ENCODE results near the gene HSPA5. TPM values are rescaled to one million over a fixed set of nuclear protein-coding genes. Genes with fewer than 3 reads are reported as not detected.

The HSPA5 gene
- total RNA-seq, 1 donor from 2014 or later, result 369 TPM

DNA sequence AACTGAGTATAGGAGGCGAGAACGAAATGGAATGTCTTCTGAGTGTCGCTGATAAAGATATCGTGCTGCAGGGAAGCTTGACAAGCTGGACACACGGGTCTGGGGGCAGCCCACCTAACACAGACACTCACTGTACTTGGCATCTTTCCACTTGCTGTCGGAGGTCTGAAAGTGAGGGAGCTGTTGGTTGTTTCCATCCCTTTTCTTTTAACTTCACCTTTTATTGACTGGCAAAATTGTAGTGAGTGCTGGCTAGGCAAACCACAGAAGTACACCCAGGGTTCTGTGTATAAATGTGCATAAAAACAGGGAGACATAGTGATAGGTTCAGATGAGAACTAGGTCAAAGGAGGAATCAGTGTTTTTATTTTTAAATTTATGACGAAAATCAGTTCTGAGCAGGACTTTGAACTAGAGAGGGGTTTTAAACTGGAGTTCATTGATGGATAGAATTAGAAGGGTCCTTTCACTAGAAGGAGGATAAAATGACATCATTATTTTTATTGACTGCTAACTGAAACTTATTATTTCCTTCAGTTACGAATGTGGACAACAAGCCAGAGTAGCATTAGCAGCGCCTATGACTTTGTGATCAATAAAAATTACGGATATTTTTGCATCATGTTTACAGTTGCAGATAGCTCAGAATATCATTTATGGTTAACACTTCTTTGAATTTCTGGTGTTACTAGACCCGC lies 21.3 kb upstream of the HSPA5 start:
- Mint-ChIP-seq H3K4me3 (ENCODE audit: unreplicated experiment) (peak overlapping the region; percentile 98), H3K4me1 (ENCODE audit: low read depth) (peaks cover 37% of the 10 kb centered on the region), H3K36me3 (ENCODE audit: low read depth) (peaks cover 5% of the 10 kb centered on the region), H3K9me3 (ENCODE audit: low read depth) (no peaks in the 10 kb centered on the region), H3K27me3 (ENCODE audit: low read depth) (no peaks in the 10 kb centered on the region), H3K27ac (ENCODE audit: unreplicated experiment) (peak overlapping the region; percentile 94)
- DNase-seq (ENCODE audit: low spot score), result no peak
- TF ChIP-seq CTCF (IDR thresholded peaks at IDR 0.05), result no peak

GRCh38 chr9:125261501-125262293 lies 20.6 kb upstream of the HSPA5 start, which contains the start of gene GAPVD1:
Gene GAPVD1, plus strand, starts transcription at chr9:125261826. Its CDS starts 37,096 bp downstream, at chr9:125298922.
- H3K4me1 Mint-ChIP-seq (ENCODE audit: low read depth), result peaks cover 37% of the 10 kb centered on the region
- H3K27ac Mint-ChIP-seq (ENCODE audit: unreplicated experiment), result peak within 1 kb of the TSS; percentile 94
- H3K9me3 Mint-ChIP-seq (ENCODE audit: low read depth), result no peaks in the 10 kb centered on the region
- peak; percentile 94 for DNase-seq (ENCODE audit: low spot score)
- peaks cover 5% of the 10 kb centered on the region for H3K36me3 Mint-ChIP-seq (ENCODE audit: low read depth)
- peak; percentile 72 for TF ChIP-seq CTCF (IDR thresholded peaks at IDR 0.05)
- H3K27me3 Mint-ChIP-seq (ENCODE audit: low read depth), result no peaks in the 10 kb centered on the region
- H3K4me3 Mint-ChIP-seq (ENCODE audit: unreplicated experiment), result peak within 1 kb of the TSS; percentile 98

- H3K27me3 Mint-ChIP-seq (ENCODE audit: low read depth), result no peaks in the 10 kb centered on the region
- H3K4me1 Mint-ChIP-seq (ENCODE audit: low read depth), result peaks cover 37% of the 10 kb centered on the region
- DNase-seq (ENCODE audit: low spot score), result no peak
- H3K9me3 Mint-ChIP-seq (ENCODE audit: low read depth), result no peaks in the 10 kb centered on the region
- no peak for TF ChIP-seq CTCF (IDR thresholded peaks at IDR 0.05)
- H3K36me3 Mint-ChIP-seq (ENCODE audit: low read depth), result peaks cover 3% of the 10 kb centered on the region
- H3K27ac Mint-ChIP-seq (ENCODE audit: unreplicated experiment), result no peak overlapping the region
- H3K4me3 Mint-ChIP-seq (ENCODE audit: unreplicated experiment), result peak overlapping the region; percentile 80
Measured at GRCh38 chr9:125260561-125260960, 19.4 kb upstream of the HSPA5 start.

DNA sequence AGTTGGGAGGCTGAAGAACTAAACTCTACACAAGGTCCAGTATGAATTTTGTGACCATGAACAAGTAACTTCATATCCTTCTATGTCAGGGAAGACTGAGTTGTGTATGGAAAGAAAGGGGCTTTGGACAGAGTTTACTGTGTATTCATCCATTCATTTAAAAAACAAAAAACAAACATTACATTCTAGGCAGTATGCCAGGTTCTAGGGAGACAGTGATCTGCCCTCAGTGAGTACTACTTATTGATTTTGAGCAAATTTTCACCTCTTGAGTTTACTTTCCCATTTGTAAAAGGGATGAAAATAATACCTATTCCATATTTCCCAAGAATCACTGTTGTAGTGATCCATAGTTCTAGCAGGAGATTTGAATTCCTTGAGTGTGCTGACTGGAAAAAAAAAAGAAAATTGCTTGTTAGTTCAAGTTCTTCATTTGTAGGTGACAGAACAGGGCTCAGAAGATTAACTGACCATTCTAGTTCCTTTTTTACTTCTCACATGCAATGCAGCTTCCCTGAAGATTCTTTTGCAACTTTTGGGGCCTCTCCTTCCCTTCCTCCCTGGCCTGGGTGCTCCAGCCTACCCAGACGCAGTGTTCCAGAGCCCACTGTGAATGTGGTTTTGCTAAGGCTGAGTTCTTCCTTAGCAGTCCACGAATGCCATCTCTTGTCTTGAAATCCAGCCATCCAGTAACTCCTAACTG lies 17.8 kb upstream of the HSPA5 start:
- no peaks in the 10 kb centered on the region for H3K27me3 Mint-ChIP-seq (ENCODE audit: low read depth)
- H3K27ac Mint-ChIP-seq (ENCODE audit: unreplicated experiment), result no peak overlapping the region
- no peaks in the 10 kb centered on the region for H3K9me3 Mint-ChIP-seq (ENCODE audit: low read depth)
- TF ChIP-seq CTCF (IDR thresholded peaks at IDR 0.05), result no peak
- H3K36me3 Mint-ChIP-seq (ENCODE audit: low read depth), result peaks cover 1% of the 10 kb centered on the region
- DNase-seq (ENCODE audit: low spot score), result no peak
- no peak overlapping the region for H3K4me3 Mint-ChIP-seq (ENCODE audit: unreplicated experiment)
- H3K4me1 Mint-ChIP-seq (ENCODE audit: low read depth), result peaks cover 30% of the 10 kb centered on the region

Measured in chondrocyte (in vitro differentiated cells).